Measurements from ENCODE around the gene FAM241A.

FAM241A gene

DNA sequence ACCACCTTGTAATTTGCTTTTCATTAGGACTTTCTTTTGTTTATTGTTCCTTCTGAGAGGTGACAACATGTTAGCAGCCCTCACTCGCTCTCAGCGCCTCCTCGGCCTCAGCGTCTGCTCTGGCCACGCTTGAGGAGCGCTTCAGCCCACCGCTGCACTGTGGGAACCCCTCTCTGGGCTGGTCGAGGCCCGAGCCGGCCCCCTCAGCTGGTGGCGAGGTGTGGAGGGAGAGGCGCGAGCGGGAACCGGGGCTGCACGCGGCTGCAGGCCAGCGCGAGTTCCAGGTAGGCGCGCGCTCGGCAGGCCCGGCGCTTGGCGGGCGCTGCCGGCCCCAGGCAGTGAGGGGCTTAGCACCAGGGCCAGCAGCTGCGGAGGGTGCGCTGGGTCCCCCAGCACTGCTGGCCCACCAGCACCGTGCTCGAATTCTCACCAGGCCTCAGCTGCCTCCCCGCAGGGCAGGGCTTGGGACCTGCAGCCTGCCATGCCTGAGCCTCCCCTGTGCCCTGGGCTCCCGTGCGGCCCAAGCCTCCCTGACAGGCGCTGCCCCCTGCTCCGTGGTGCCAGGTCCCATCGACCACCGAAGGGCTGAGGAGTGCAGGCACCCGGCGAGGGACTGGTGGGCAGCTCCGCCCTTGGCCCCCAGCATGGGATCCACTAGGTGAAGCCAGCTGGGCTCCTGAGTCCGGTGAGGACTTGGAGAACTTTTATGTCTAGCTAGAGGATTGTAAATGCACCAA lies 77.1 kb downstream of the FAM241A start:
- DNase-seq, result no peak

DNA sequence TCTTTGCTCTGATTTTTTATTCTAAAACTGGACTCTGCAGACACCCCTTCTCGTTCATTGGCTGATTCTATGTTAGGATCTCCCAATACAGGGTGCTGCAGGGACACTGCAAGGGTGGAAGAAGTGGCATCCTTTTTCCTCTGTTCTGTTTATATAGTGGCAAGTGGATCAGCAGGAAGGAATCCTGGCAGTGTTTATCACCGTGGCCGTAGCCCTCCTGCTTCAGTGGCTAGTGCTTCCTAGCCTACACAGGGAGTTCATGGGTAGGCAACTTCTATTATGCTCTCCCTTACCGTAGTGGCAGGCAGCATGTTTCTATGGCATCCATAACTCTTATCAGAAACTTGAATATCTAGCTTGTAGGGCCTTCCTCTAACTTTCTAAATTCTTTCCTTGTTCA lies 79.9 kb downstream of the FAM241A start:
- DNase-seq, result no peak

DNA sequence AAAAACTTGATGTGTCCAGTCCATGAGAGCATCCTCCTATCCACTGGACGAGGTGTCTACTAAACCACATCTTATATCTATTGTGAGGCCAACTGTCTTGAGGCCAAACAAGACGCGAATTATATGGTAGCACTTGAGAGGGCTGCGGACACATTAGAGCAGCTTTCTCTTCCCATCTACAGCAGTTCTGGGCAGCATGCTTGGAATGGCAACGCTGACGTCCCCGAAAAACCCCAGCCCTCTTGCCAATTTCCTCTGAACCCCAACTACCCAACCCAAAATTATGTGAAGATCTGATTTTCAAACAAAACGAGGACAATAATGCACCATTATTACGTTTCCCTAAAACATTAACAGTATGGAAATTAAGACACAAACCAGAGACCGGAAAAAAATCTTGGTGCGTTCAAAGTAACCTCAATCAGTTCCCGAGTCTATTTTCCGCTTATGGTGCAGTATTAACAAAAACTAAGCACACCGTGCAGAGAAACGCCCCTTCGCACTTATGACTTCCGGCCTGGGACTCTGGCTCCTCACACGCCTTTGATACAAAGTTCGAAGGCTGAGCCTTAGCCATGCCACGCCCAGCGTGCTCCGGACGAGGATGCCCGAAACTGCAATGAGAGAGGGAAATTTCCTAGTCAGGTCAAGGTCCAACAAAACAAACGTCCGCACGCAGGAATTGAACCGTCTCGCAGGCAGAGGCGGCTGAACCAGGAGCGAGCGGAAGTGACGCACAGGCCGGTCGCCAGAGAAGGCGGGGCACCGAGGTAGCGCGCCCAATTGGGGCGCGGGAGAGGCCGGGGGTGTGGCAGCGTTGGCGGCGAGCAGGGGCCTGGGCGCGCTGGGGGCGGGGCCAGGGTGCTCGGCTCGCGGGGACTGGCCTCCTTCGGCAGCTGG lies 85.9 kb downstream of the FAM241A start:
- peak; percentile 92 for DNase-seq

DNA sequence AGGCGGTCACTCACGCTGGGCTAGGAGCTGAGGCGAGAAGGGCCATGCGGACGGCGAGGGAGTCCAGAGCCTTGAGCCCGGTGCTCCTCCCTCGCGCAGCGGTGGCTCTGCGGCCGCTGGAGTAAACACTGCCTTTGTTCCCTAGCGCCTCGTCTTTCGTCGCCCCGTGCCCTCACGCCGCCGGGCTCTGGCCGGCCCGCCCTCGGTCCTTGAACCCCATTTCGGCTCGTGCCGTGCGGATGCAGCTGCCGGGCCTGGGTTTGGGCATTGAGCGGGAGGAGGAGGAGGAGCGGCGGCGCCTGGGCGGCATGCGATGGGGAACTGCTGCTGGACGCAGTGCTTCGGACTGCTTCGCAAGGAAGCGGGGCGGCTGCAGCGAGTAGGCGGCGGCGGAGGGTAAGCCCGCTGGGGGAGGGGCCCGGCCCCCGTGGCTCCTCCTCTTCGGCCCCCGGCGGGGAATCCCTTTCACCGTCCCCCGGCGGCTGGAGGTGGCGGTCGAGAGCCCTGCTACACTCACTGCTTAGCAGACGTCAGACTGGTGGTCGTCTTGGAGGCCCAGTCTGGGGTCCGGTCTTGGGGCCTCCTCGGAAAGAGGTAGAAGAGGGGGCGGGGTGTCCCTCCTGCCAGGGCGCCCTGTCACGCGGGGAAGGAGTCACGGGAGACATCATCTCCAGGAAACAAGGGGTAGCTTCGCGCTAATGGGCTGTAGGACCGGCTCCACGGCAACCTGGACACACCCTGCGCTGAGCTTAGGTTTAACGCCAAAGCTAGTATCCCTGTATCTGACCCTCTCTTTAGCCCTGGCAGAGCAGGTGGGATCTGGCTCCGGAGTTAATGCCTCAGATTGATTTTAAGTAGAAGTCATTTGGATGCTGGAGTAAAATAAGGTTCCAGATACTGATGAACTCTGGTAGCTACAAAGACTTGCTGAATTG lies 86.8 kb downstream of the FAM241A start, which contains the start of gene AP1AR:
AP1AR (plus strand) TSS at position 9 of the 935 bp plus-strand sequence; CDS start at position 314, 305 bp downstream.
- peak; percentile 53 for DNase-seq

DNA sequence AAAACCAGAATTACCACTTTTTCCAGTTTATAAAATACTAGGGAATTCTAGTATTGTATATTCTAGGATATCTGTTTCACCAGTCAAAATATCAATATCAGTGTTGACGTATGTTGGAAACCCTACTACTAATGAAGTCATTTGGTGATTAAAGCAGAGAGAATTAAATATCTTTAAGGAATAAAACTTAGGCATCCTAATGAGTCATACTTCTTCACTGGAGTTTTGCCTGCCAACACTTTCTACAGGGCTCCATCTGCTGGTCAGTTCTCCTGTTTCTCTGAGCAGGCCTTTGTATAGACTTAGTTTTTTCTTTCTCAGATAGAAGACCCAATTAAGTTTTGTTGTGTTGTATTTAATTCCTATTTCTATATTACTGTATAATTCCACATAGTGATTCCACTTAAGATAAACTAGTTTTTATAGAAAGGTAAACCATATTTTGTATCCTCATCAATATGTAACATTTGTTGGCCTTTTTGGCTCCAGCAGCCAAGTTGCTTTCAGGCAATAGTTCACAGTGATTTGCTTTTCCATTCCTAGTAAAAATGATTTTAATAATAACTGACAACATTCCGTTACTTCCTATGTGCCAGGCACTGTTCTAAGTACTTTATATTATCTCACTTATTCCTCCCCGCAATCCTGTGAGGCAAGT lies 89.8 kb downstream of the FAM241A start:
- DNase-seq, result peak; percentile 51

DNA sequence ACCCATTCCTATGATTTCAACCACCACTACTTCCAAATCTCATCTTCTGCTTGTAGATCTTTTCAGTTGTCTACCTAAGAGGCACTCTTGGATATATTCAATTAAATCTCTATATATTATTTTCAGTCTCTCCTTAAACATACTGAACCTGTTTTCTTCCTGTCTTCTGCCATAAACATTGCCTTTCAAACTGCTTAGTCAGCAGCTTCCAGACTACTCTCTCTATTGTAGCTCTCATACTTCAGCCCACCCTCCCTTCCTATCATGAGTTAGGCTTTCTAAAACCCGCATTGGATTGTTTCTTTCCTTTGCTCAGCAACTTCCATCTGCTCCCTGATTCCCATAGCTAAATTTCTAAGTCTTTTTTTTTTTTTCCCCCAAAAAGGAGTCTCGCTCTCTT lies 90.8 kb downstream of the FAM241A start:
- no peak for DNase-seq

DNA sequence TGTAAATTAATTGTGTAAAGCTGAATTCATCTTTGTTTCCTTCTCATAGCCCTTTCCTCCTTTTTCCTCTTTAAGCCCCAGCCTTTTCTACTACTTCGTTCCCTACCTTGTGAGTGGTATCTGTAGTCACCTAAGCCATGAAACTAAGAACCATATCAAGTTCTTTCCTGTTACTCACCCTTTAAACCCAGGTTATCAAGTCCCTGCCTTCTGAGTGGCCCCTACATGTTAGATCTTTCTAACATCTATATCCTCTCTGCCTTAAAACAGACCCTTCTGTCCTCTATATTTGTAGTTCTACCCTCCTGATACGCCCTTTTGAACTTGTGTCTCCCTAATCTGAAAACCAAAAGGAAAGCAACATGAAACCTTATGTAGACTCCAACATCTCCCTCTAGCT lies 93.6 kb downstream of the FAM241A start:
- no peak for DNase-seq

Data from NCI-H226 (cell line).